HG03175 (cell line): ENCODE measurements around the gene SLC6A12.

Experiments
- ATAC-seq: cut with Tn5 transposase; IDR thresholded peaks from one replicate; pipeline ENCODE4 v1.9.1; 2021; ENCODE audit warnings: mild to moderate bottlenecking, moderate library complexity; ENCODE audit not compliant: unreplicated experiment

Gene SLC6A12

GRCh38 chr12:180445-180844, 33.5 kb downstream of the SLC6A12 start:
- no peak for ATAC-seq

GRCh38 chr12:179885-180284, 34.1 kb downstream of the SLC6A12 start:
- ATAC-seq = no peak

- no peak for ATAC-seq
These were observed 34.6 kb downstream of the SLC6A12 start for GRCh38 chr12:179131-179884.

- ATAC-seq = no peak
These were observed 35.2 kb downstream of the SLC6A12 start for GRCh38 chr12:178829-179109.

GRCh38 chr12:177980-178828, 35.8 kb downstream of the SLC6A12 start:
- no peak for ATAC-seq

- no peak for ATAC-seq
These were observed 36.5 kb downstream of the SLC6A12 start for GRCh38 chr12:177336-177979.

GRCh38 chr12:176321-177181, 37.4 kb downstream of the SLC6A12 start:
- ATAC-seq = no peak

- ATAC-seq = no peak
These were observed 38.2 kb downstream of the SLC6A12 start for GRCh38 chr12:175759-176158.

- no peak for ATAC-seq
These were observed 38.7 kb downstream of the SLC6A12 start for GRCh38 chr12:175250-175649.

- ATAC-seq = no peak
These were observed 39.4 kb downstream of the SLC6A12 start for GRCh38 chr12:174596-174995.

- ATAC-seq = no peak
These were observed 39.8 kb downstream of the SLC6A12 start for GRCh38 chr12:174124-174523.

- ATAC-seq = no peak
These were observed 41.2 kb downstream of the SLC6A12 start for GRCh38 chr12:172732-173161.

GRCh38 chr12:171743-172676, 41.9 kb downstream of the SLC6A12 start:
- no peak for ATAC-seq

- no peak for ATAC-seq
These were observed 42.7 kb downstream of the SLC6A12 start for GRCh38 chr12:171276-171675.

GRCh38 chr12:170371-171225, 43.4 kb downstream of the SLC6A12 start:
- ATAC-seq = no peak

- ATAC-seq = no peak
These were observed 44.2 kb downstream of the SLC6A12 start for GRCh38 chr12:169528-170370.

GRCh38 chr12:168763-169525, 45.0 kb downstream of the SLC6A12 start:
- no peak for ATAC-seq
